Transverse colon (tissue), 4 donors: ENCODE data around the gene PPP1R14B.

Source experiments
- EP300 ChIP-seq: sonication (generic); formaldehyde crosslinking; IDR thresholded peaks from one replicate; pipeline ENCODE4 v1.6.1; 2017; ENCODE audit warnings: antibody characterized with exemption, low read depth
- POLR2A ChIP-seq: fragments of 450-650 bp; IDR thresholded peaks from one replicate; pipeline ENCODE4 v1.6.1; 2016; ENCODE audit warnings: antibody characterized with exemption, mild to moderate bottlenecking, moderate library complexity
- POLR2AphosphoS5 ChIP-seq, 3 donors: sonication (generic); formaldehyde crosslinking; IDR thresholded peaks; one replicate each; pipeline ENCODE4 v1.6.1; 2016; ENCODE audit warnings: antibody characterized with exemption in 3 of 3
- TF ChIP-seq, protein P1 (sequence below), 5 experiments: fragments of 200-600 bp in 3 of 5; fragments of 450-650 bp in 2 of 5; sonication (generic) in 3 of 5; IDR thresholded peaks; 1 replicate in 2 of 5; 2 replicates in 3 of 5; pipeline ENCODE4 v1.5.1; 2016 to 2017; ENCODE audit warnings: antibody characterized with exemption in 5 of 5, inconsistent platforms in 3 of 5, mild to moderate bottlenecking in 2 of 5, moderate library complexity in 1 of 5

DNA sequence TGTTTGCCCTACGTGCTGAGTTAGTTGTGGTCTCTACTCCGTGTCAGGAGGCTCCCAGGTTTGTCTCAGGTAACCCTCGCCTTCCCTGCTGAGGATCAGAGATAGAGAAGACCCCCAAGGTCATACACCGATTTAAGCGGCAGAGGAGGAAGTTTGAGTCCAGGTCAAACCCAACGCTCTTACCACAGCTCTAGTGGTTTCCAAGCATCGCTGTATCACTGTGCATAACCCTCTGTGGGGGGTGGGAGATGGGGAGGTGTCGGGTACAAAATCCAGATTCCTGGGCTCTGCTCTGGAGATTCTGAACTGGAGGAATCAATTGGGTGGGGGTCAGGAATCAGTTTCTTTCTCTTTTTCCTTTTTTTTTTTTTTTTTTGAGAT, 15.8 kb downstream of the PPP1R14B start:
- TF ChIP-seq, protein P1, sequence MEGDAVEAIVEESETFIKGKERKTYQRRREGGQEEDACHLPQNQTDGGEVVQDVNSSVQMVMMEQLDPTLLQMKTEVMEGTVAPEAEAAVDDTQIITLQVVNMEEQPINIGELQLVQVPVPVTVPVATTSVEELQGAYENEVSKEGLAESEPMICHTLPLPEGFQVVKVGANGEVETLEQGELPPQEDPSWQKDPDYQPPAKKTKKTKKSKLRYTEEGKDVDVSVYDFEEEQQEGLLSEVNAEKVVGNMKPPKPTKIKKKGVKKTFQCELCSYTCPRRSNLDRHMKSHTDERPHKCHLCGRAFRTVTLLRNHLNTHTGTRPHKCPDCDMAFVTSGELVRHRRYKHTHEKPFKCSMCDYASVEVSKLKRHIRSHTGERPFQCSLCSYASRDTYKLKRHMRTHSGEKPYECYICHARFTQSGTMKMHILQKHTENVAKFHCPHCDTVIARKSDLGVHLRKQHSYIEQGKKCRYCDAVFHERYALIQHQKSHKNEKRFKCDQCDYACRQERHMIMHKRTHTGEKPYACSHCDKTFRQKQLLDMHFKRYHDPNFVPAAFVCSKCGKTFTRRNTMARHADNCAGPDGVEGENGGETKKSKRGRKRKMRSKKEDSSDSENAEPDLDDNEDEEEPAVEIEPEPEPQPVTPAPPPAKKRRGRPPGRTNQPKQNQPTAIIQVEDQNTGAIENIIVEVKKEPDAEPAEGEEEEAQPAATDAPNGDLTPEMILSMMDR (IDR thresholded peaks at IDR 0.05): no peak
- TF ChIP-seq POLR2AphosphoS5 (IDR thresholded peaks at IDR 0.05) (no peak), POLR2A (no peak), EP300 (no peak)
